Small intestine (tissue), 7 donors: ENCODE measurements around the gene CHURC1. TPM values are rescaled to one million over a fixed set of nuclear protein-coding genes. Genes with fewer than 3 reads are reported as not detected.

Source experiments
- DNase-seq, 2 donors: peaks; one replicate each; pipeline versions ENCODE4 v3.0.0 to v3.0.0-alpha.2; 2013
- FAIRE-seq: peaks from 2 replicates; lab custom pipeline; 2012; peaks lifted over from hg19 to GRCh38; lab: Jason Lieb, UNC
- H3K27ac ChIP-seq, 3 donors: one replicate each; pipeline ENCODE4 v1.5.1; 2013; ENCODE audit warnings: low read length in 2 of 3, mild to moderate bottlenecking in 2 of 3, control low read depth in 1 of 3, inconsistent platforms in 1 of 3, low read depth in 1 of 3, moderate library complexity in 1 of 3
- H3K27me3 ChIP-seq, 3 donors: one replicate each; pipeline ENCODE4 v1.6.1; 2013; ENCODE audit warnings: low read length in 3 of 3, inconsistent platforms in 1 of 3; ENCODE audit not compliant: control insufficient read depth in 3 of 3, insufficient read depth in 3 of 3
- H3K36me3 ChIP-seq, 3 donors: one replicate each; pipeline ENCODE4 v1.6.1; 2013; ENCODE audit warnings: low read length in 3 of 3, inconsistent platforms in 1 of 3, low read depth in 1 of 3, mild to moderate bottlenecking in 1 of 3, moderate library complexity in 1 of 3; ENCODE audit not compliant: control insufficient read depth in 3 of 3, insufficient read depth in 2 of 3
- H3K4me1 ChIP-seq, 3 donors: one replicate each; pipeline ENCODE4 v1.6.1; 2013; ENCODE audit warnings: low read length in 2 of 3, inconsistent platforms in 1 of 3, low read depth in 1 of 3, mild to moderate bottlenecking in 1 of 3, moderate library complexity in 1 of 3; ENCODE audit not compliant: control insufficient read depth in 3 of 3, insufficient read depth in 2 of 3
- H3K4me3 ChIP-seq, 3 donors: one replicate each; pipeline ENCODE4 v1.5.1; 2013; ENCODE audit warnings: low read length in 3 of 3, control low read depth in 1 of 3, inconsistent platforms in 1 of 3, low read depth in 1 of 3, mild to moderate bottlenecking in 1 of 3, moderate library complexity in 1 of 3
- H3K9me3 ChIP-seq, 2 donors: one replicate each; pipeline ENCODE4 v1.6.1; 2013; ENCODE audit warnings: low read depth in 1 of 2, low read length in 1 of 2; ENCODE audit not compliant: control insufficient read depth in 2 of 2, insufficient read depth in 1 of 2
- WGBS, 3 donors: extraction: QIAGEN DNeasy Blood & Tissue Kit; methylation state at CpG; one replicate each; pipeline ENCODE4 v1.1.7; 2013; 5-methylcytosine and 5-hydroxymethylcytosine counted together
- polyA plus RNA-seq, 4 donors: library from polyadenylated mRNA; stranded (reverse) in 3 of 4; unstranded in 1 of 4; fragments of 200-250 nt in 3 of 4; fragments of 120-200 nt in 1 of 4; gene quantifications; one replicate each; pipeline versions ENCODE4 v1.2.1 to v1.2.3, GENCODE V29; 2013
- donor health status: healthy with polysubstance abuse.
- donor health status: control.
- donor health status: control.
- donor health status: Bipolar disorder and iron deficiency.
- donor health status: healthy.

Gene CHURC1
- polyA plus RNA-seq, 4 donors: 25.9 to 40.3 (median 33.9) TPM

DNA sequence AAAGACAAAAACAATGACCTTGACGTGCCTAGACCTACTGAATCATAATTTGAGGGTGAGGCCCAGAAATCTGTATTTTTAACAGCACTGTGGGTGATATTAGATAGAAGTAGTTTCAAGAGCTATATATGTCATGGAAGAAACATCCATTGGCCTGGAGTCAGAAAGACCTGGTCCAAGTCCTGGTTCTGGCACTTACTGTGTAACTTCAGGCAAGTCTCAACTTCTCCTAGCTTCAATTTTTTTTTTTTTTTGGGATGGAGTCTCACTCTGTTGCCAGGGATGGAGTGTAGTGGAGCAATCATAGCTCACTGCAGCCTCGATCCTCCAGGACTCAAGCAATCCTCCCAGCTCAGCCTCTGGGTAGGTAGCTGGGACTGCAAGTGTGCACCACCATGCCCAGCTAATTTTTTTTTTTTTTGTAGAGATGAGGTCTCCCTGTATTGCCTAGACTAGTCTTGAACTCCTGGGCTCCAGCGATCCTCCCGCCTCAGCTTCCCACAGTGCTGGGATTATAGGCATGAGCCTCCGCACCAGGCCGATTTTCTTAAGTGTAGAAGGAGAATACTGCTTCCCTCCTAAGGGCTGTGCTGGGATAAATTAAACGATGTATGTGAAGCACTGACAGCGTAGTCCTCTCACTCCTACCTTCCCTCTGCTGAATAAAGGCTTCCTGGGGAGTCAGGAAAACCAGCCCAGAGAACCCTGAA lies 42.6 kb downstream of the CHURC1 start:
- Histone ChIP-seq H3K4me1 (no peaks in the 10 kb centered on the region), H3K4me3 (no peak overlapping the region), H3K27me3 (no peaks in the 10 kb centered on the region), H3K27ac (no peak overlapping the region), H3K36me3 (peaks cover 0 to 28% (median 1%) of the 10 kb centered on the region in 3 donors), H3K9me3 (no peaks in the 10 kb centered on the region)
- WGBS, 3 donors: 86 to 94% (median 91%) methylated on average over 8 of the region's 8 CpGs
- DNase-seq (no peak), FAIRE-seq (no peak)

GRCh38 chr14:64958201-64958600 lies 43.9 kb downstream of the CHURC1 start:
- H3K9me3 ChIP-seq: no peaks in the 10 kb centered on the region
- no peak overlapping the region for H3K27ac ChIP-seq
- no peaks in the 10 kb centered on the region for H3K27me3 ChIP-seq
- DNase-seq: no peak
- no peaks in the 10 kb centered on the region for H3K4me1 ChIP-seq
- no peak overlapping the region for H3K4me3 ChIP-seq
- WGBS, 3 donors: 90 to 96% (median 90%) methylated on average over 2 of the region's 2 CpGs
- no peak for FAIRE-seq
- H3K36me3 ChIP-seq: peaks cover 0 to 25% (median 0%) of the 10 kb centered on the region in 3 donors

- no peak overlapping the region for H3K27ac ChIP-seq
- FAIRE-seq: no peak
Observed at GRCh38 chr14:64958743-64959142, 44.5 kb downstream of the CHURC1 start.

GRCh38 chr14:64960762-64961276 lies 46.6 kb downstream of the CHURC1 start:
- Histone ChIP-seq H3K4me1 (no peaks in the 10 kb centered on the region), H3K27me3 (no peaks in the 10 kb centered on the region), H3K36me3 (peaks cover 0 to 29% (median 0%) of the 10 kb centered on the region in 3 donors), H3K4me3 (no peak overlapping the region), H3K9me3 (peaks cover 0 to 3% of the 10 kb centered on the region in 2 donors), H3K27ac (no peak overlapping the region)
- WGBS, 3 donors: 13 to 43% (median 36%) methylated on average over 4 to 5 of the region's 5 CpGs
- DNase-seq: no peak
- FAIRE-seq: no peak

More at GRCh38 chr14:64958743-64959142, 44.5 kb downstream of the CHURC1 start:
- WGBS, 3 donors: 90 to 94% (median 93%) methylated on average over 5 of the region's 5 CpGs
- Histone ChIP-seq H3K9me3 (no peaks in the 10 kb centered on the region), H3K36me3 (peaks cover 0 to 30% (median 0%) of the 10 kb centered on the region in 3 donors), H3K4me3 (no peak overlapping the region), H3K27me3 (no peaks in the 10 kb centered on the region), H3K4me1 (no peaks in the 10 kb centered on the region)
- no peak for DNase-seq

GRCh38 chr14:64963611-64964010 lies 49.4 kb downstream of the CHURC1 start:
- H3K4me3 ChIP-seq: no peak overlapping the region
- peaks cover 0 to 3% of the 10 kb centered on the region in 2 donors for H3K9me3 ChIP-seq
- peaks cover 0 to 26% (median 0%) of the 10 kb centered on the region in 3 donors for H3K36me3 ChIP-seq
- DNase-seq: no peak
- no peaks in the 10 kb centered on the region for H3K4me1 ChIP-seq
- no peak for FAIRE-seq
- H3K27me3 ChIP-seq: no peaks in the 10 kb centered on the region
- H3K27ac ChIP-seq: no peak overlapping the region
- WGBS, 3 donors: 66 to 92% (median 80%) methylated on average over 1 of the region's 1 CpG

GRCh38 chr14:64965356-64966000 lies 51.2 kb downstream of the CHURC1 start:
- WGBS, 3 donors: 81 to 94% (median 90%) methylated on average over 12 to 15 of the region's 15 CpGs
- H3K27ac ChIP-seq: no peak overlapping the region
- H3K36me3 ChIP-seq: peaks cover 0 to 19% (median 0%) of the 10 kb centered on the region in 3 donors
- peaks cover 0 to 5% (median 0%) of the 10 kb centered on the region in 3 donors for H3K4me1 ChIP-seq
- FAIRE-seq (no peak), DNase-seq (no peak)
- H3K4me3 ChIP-seq: no peak overlapping the region
- no peaks in the 10 kb centered on the region for H3K27me3 ChIP-seq
- peaks cover 0 to 3% of the 10 kb centered on the region in 2 donors for H3K9me3 ChIP-seq

DNA sequence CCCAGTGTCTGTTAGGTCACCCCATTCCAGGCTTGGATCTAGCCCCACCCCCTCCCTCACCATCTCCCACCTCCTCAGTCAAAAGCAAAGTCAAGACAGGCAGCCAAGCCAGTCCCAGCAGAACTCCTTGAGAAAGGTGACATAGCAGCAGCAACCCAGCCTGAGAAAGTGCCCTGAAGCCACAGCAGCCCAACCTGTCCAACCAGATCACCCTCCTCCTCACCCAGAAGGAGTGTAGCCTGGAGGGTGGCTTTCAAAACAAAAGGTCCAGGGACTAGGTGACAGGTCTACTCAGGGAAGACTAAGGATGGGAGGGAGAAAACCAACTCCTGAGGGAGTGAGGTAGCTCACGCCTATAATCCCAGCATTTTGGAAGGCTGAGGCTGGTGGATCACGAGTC lies 52.7 kb downstream of the CHURC1 start:
- peaks cover 0 to 4% (median 0%) of the 10 kb centered on the region in 3 donors for H3K27me3 ChIP-seq
- H3K36me3 ChIP-seq: peaks cover 0 to 19% (median 0%) of the 10 kb centered on the region in 3 donors
- DNase-seq: no peak
- H3K4me3 ChIP-seq: no peak overlapping the region
- no peak for FAIRE-seq
- H3K27ac ChIP-seq: no peak overlapping the region
- peaks cover 0 to 3% of the 10 kb centered on the region in 2 donors for H3K9me3 ChIP-seq
- 92 to 95% (median 95%) methylated on average over 2 of the region's 2 CpGs for WGBS, 3 donors
- H3K4me1 ChIP-seq: peaks cover 4 to 10% (median 9%) of the 10 kb centered on the region in 3 donors

GRCh38 chr14:64968167-64968566 lies 53.9 kb downstream of the CHURC1 start:
- Histone ChIP-seq H3K36me3 (peaks cover 0 to 18% (median 0%) of the 10 kb centered on the region in 3 donors), H3K4me1 (peaks cover 4 to 17% (median 9%) of the 10 kb centered on the region in 3 donors), H3K4me3 (no peak overlapping the region), H3K27ac (no peak overlapping the region), H3K9me3 (peaks cover 0 to 3% of the 10 kb centered on the region in 2 donors), H3K27me3 (peaks cover 0 to 4% (median 0%) of the 10 kb centered on the region in 3 donors)
- 90 to 95% (median 91%) methylated on average over 7 of the region's 7 CpGs for WGBS, 3 donors
- DNase-seq (no peak), FAIRE-seq (no peak)
